OCI-LY7 (cell line): ENCODE results near the gene OR1K1.

ENCODE experiments used
- EZH2phosphoT487 ChIP-seq: fragments of 200-600 bp; sonication (generic); IDR thresholded peaks from 2 replicates; pipeline ENCODE4 v1.6.1; 2018; ENCODE audit warnings: low read depth, borderline replicate concordance, mild to moderate bottlenecking, mixed run types, antibody characterized with exemption, low read length, moderate library complexity, mixed read lengths
- TF ChIP-seq, protein P1 (sequence below): fragments of 200-600 bp; sonication (generic); conservative IDR thresholded peaks from 2 replicates; pipeline ENCODE4 v1.5.1; 2014; ENCODE audit warnings: mild to moderate bottlenecking, antibody characterized with exemption, low read length, moderate library complexity, mixed read lengths

DNA sequence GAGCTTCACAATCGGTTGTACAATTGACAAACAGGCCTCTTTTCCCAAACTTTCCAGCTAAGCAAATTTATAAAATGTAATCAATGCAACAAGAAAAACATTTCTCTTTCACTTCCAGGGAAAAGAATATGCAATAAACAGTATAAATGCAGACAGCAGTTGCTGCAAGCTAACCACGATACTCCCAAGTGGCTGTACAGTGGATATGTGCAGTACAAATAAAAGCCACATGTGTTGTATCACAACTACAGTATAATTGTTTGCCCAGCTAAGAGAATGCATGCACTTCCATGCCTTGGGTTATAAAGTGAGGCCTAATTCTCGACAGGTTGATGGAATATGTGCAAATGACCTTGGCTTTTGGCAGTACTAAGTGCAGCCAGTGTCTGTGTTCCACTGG, 45.2 kb downstream of the OR1K1 start:
- TF ChIP-seq, protein P1, sequence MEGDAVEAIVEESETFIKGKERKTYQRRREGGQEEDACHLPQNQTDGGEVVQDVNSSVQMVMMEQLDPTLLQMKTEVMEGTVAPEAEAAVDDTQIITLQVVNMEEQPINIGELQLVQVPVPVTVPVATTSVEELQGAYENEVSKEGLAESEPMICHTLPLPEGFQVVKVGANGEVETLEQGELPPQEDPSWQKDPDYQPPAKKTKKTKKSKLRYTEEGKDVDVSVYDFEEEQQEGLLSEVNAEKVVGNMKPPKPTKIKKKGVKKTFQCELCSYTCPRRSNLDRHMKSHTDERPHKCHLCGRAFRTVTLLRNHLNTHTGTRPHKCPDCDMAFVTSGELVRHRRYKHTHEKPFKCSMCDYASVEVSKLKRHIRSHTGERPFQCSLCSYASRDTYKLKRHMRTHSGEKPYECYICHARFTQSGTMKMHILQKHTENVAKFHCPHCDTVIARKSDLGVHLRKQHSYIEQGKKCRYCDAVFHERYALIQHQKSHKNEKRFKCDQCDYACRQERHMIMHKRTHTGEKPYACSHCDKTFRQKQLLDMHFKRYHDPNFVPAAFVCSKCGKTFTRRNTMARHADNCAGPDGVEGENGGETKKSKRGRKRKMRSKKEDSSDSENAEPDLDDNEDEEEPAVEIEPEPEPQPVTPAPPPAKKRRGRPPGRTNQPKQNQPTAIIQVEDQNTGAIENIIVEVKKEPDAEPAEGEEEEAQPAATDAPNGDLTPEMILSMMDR, result no peak
- TF ChIP-seq EZH2phosphoT487, result no peak
